ENCODE results near the gene SLC26A8. TPM values are rescaled to one million over a fixed set of nuclear protein-coding genes. Genes with fewer than 3 reads are reported as not detected.

The SLC26A8 gene
- total and polyA plus RNA-seq, 2 of the 13 experiments (the other 11 are each of a cell fraction or from before 2014, with no cell fraction given), result 0.46 TPM; not detected in 1

- TF ChIP-seq ZNF407 (CRISPR knock-in tag; IDR thresholded peaks at IDR 0.05; ENCODE audit: not compliant biosample characterization) (no peak), SRSF9 (IDR thresholded peaks at IDR 0.05; ENCODE audit: borderline replicate concordance, insufficient read depth, low read depth, low read length, poor library complexity, severe bottlenecking) (no peak), SIN3A (IDR thresholded peaks at IDR 0.05; ENCODE audit: borderline replicate concordance, low read depth, low read length) (peak; percentile 98; the same call in 1 of the 2 replicates), ZNF382 (CRISPR knock-in tag; IDR thresholded peaks at IDR 0.05; ENCODE audit: borderline replicate concordance) (no peak), PAXIP1 (CRISPR knock-in tag; conservative IDR thresholded peaks at IDR 0.05) (peak; percentile 76), NFYC (CRISPR knock-in tag; IDR thresholded peaks at IDR 0.05) (peak; percentile 59), ZFAT (CRISPR knock-in tag; conservative IDR thresholded peaks at IDR 0.05) (no peak), MNT (IDR thresholded peaks at IDR 0.05) (no peak), NRL (CRISPR knock-in tag; IDR thresholded peaks at IDR 0.05; ENCODE audit: borderline replicate concordance) (no peak; the same call in 1 of the 2 replicates), KLF15 (CRISPR knock-in tag; IDR thresholded peaks at IDR 0.05; ENCODE audit: borderline replicate concordance) (no peak)
Observed at GRCh38 chr6:36027501-36028087, 3.2 kb upstream of the SLC26A8 start, which contains the start of gene MAPK14 (continued).
